HG02642 (cell line): ENCODE data around the gene FAM53A.

Experiments used
- ATAC-seq: cut with Tn5 transposase; IDR thresholded peaks from one replicate; pipeline ENCODE4 v1.9.1; 2021; ENCODE audit warnings: mild to moderate bottlenecking; ENCODE audit not compliant: unreplicated experiment, poor library complexity

FAM53A gene

GRCh38 chr4:1597021-1597931, 86.8 kb downstream of the FAM53A start:
- no peak for ATAC-seq

GRCh38 chr4:1596393-1596792, 87.7 kb downstream of the FAM53A start:
- no peak for ATAC-seq

GRCh38 chr4:1595789-1596325, 88.3 kb downstream of the FAM53A start:
- ATAC-seq: no peak

GRCh38 chr4:1594871-1595788, 89.0 kb downstream of the FAM53A start:
- ATAC-seq: no peak

GRCh38 chr4:1593881-1594345, 90.2 kb downstream of the FAM53A start:
- no peak for ATAC-seq

- ATAC-seq: no peak
These were observed 90.7 kb downstream of the FAM53A start for GRCh38 chr4:1593458-1593857.

GRCh38 chr4:1592709-1593417, 91.2 kb downstream of the FAM53A start:
- no peak for ATAC-seq

GRCh38 chr4:1592068-1592708, 91.9 kb downstream of the FAM53A start:
- no peak for ATAC-seq

- ATAC-seq: no peak
These were observed 93.0 kb downstream of the FAM53A start for GRCh38 chr4:1591107-1591506.

GRCh38 chr4:1590244-1590643, 93.9 kb downstream of the FAM53A start:
- ATAC-seq: no peak
